GDM1 (cell line): Measurements from ENCODE around the gene CLASP1.
"Not testable (repeated sequence)": the region's sequence is repeated elsewhere in the genome, so short reads cannot be mapped to it uniquely, and the experiment has no call there.

Experiments
- DNase-seq: peaks from one replicate; lab custom pipeline; 2025; lab: John Stamatoyannopoulos, UW

The CLASP1 gene

DNA sequence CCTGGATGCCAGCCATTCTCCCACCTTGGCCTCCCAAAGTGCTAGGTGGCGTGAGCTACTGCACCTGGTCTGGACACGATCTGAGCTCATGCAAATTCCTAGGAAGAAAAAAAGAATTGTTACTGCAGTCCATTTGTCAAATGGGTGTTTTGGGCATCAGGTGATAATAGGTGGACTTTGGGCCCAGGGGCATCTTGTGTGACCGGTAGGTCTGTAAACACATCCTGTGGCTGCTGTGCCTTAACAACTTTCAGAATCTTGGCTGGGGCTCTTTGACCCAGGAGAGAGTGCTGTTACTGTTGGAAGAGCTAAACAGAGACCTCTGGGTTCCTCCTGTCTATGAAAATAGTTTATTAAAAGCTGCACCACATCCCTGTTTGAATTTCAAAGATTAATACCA is 329.3 kb downstream of the CLASP1 start:
- no peak for DNase-seq

DNA sequence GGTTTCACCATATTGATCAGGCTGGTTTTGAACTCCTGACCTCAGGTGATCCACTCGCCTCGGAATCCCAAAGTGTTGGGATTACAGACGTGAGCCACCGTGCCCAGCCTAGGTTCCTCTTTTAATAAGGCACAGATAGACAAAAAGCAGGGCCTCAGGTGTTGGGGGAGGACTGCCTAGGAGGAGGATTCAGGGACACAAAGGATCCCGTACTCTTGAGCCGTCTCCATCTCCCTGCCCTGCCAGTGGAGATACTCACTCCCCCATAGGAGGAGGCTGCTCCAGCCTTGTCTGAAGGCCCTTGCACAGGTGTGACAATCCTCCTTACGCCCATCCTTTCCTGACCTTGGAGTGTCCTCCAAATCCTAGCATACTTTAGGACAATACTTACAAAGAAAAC is 332.3 kb downstream of the CLASP1 start:
- DNase-seq = no peak

DNA sequence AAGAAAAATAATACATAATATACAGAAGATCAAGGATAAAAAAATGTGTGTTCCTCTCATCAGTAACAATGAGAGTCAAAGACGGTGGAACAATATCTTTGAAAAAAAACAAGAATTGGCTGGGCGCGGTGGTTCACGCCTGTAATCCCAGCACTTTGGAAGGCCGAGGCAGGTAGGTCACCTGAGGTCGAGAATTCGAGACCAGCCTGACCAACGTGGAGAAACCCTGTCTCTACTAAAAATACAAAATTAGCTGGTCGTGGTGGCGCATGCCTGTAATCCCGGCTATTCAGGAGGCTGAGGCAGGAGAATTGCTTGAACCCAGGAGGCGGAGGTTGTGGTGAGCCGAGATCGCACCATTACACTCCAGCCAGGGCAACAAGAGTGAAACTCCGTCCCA is 335.6 kb downstream of the CLASP1 start:
- DNase-seq = not testable (repeated sequence)

DNA sequence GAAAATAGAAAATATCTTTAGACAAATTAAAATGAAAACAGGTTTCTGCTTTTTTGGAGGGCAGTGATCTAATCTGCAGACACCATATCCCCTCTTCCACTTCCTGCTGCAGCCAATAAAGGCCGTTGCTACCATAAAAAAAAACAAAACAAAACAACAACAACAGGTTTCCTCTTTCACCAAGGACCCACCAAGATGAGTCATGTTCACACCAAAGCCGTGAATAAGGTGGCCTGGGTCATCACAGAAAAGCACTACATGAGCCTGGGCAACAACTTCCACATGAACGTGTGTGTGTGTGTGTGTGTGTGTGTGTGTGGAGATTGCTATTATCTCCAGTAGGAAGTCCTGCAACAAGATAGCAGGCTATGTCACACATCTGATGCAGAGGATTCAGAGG is 339.5 kb downstream of the CLASP1 start:
- peak; percentile 27 for DNase-seq

DNA sequence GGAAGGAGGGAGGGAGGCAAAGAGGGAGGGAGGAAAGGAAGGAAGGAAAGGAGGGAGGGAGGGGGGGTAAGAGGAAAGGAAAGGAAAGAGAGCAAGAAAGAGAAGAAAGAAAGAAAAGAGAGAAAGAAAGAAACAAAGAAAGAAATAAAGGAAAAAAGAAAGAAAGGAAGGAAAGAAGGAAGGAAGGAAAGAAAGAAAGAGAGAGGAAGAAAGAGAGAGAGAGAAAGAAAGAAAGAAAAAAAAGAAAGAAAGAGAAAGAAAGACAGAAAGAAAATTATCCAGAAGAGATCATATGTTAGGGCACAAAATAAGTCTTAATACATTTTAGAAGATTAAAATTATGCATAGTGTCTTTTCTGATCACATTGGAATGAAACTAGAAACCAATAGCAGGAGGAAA is 339.9 kb downstream of the CLASP1 start:
- no peak for DNase-seq

DNA sequence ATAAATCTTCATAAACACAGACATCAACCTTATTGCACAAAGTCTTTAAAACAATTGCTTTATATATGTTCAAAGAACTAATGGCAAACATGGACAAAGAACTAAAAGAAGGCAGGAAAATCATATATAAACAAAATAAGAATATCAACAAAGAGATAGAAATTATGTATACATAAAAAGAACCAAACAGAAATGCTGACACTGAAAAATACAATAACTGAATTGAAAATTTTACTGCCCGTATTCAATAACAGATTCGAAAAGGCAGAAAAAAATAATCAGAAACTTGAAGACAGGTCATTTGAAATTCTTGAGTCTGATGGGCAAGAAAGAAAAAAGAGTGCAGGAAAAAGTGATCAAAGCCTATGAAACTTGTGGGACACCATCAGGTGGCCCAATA is 342.2 kb downstream of the CLASP1 start:
- DNase-seq = no peak

DNA sequence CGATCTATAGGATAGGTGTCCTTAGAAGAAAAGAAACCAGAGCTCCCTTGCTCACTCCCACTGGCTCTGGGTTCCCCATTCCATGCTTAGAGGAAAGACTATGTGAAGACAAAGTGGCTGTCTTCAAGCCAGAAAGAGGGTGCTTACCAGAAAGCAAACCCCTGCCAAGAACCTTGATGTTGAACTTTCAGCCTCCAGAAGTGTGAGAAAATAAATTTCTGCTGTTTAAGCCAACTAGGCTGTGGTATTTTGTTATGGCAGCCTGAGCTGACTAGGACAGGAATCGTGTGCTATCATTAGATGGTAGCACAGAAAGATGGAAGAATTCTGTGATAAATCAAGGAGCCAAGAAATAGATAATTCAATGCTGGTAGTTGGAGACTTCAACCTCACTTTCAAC is 344.3 kb downstream of the CLASP1 start:
- DNase-seq = no peak

DNA sequence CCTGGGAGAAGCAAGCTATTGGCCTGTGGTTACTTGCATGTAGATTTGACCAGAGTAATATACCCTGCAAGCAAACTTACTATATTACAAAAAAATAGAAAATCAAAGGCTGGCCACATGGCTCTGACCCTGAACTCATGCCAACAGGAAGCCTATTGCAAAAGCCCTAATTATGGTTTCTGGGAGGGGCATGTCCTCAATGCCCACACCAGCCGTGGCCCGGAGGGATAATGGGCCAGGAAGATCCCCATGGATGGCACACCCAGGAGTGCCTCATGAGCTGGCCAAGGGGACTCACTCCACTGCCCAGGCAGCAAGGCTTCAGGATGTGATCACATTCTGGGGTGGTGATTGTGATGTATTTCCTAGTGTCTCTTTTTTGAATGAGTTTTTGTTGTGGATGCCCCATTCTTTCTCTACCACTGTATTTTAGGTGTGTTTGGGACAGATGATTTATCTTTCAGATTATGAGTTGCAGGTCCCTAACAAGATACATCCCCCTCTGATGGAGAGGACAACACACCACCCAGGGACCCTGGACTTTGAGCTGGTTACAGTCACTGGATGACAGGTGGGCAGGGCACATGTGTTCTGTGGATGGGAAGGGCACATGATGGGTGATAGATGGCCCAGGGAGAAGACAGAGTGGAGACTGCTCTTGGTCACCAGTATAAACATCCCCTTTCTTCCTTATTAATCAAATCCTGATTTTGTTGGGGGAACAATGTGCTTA is 345.6 kb downstream of the CLASP1 start:
- DNase-seq = no peak

DNA sequence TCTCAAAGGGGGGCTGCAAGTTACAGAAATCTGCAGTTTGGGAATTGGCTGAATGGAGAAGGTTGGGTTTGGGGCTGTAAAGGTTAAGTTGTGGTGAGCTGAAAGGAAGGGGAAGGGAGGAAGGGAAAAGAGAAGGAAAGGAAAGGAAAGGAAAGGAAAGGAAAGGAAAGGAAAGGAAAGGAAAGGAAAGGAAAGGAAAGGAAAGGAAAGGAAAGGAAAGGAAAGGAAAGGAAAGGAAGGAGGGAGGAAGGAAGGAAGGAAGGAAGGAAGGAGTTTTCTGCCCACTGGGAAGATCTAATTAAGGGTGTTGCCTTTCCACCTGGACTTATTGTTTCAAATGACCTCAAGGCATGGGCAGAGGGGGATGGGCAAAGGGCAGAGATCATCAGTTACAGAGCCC is 348.1 kb downstream of the CLASP1 start:
- DNase-seq = not testable (repeated sequence)

DNA sequence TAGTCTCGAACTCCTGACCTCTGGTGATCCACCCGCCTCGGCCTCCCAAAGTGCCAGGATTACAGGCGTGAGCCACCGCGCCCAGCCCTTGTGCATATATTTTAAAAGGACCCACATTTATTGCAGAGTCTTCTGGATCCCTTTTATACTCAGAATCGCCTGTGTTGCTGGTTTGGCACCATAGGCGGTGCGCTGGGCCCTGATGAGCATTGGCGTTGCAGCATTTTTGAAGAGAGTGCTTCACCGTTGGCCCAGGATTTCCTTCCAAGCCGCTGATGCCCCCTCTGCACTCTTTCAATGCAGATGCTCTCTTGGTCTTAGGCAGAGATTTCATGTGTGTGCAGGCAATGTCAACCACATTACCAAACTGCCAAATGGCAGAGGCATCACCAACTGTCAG is 350.8 kb downstream of the CLASP1 start:
- DNase-seq = no peak

DNA sequence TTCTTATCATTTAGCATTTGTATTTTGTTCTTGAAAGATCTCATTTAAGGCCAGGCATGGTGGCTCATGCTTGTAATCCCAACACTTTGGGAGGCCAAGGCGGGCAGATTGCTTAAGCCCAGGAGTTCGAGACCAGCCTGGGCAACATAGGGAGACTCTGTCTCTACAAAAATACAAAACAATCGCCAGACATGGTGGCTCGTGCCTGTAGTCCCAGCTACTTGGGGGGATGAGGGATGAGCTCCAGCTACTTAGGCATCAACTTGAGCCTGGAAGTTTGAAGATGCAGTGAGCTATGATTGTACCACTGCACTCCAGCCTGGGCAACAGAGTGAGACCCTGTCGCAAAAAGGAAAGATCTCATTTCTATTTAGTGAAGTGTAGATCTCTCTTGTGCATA is 351.4 kb downstream of the CLASP1 start:
- not testable (repeated sequence) for DNase-seq

DNA sequence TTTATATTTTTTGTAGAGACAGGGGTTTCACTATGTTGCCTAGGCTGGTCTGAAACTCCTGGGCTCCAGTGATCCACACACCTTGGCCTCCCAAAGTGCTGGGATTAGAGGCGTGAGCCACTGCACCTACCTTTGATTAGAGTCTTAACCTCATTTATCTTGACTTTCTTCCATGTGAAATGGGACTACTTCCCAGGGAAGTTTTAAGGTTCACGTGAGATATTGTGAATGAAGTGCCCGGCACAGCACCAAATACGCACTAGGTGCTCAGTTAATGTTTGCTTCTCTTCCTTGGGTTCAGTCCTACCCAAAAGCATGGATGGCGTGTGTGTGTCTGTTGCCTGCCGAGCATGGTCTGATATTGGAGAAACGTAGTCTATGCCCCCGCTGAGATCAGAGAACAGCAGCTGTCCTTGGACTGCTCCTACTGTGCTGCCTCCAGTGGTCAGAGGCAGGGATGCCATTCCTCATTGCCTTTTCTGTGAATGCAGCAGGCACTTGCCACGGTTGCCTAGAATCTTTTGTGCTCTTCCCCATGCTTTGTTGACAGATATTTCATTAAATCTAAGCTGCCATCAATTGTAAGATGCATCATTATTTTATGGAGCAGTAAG is 351.9 kb downstream of the CLASP1 start:
- DNase-seq = no peak

DNA sequence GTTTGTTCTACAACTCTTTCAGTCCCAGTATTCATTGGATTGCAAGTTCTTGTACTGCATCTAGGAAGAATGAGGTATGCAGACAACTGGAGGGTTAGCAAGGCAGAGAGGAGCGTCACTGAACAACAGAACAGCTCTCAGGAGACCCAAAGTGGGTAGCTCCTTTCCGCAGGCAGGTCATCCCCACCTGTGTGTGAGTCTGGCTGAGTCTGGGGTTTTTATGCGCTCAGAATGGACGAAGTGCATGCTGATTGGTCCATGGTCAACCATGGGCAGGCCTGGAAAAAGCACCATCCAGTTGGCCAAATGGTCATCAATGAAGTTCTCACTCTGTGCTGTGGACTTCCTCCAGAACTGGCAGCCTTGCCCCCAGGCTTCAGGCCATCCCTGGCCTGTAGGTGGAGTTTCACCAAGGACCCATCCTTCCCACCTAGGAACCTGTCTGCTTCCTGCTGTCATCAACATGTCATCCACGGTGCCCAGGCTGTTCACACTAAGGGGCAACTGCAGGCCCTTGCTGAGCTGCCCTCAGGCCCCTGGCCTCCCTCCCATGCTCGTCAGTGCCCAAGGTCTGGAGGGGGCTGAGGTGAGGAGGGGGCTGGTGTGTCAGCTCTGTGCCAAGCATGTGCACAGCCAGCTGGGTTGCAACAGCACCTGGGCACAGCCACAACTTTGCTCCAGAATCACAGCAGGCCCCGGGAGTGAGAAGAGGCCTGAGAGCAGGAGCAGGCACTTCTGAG is 353.2 kb downstream of the CLASP1 start:
- no peak for DNase-seq

DNA sequence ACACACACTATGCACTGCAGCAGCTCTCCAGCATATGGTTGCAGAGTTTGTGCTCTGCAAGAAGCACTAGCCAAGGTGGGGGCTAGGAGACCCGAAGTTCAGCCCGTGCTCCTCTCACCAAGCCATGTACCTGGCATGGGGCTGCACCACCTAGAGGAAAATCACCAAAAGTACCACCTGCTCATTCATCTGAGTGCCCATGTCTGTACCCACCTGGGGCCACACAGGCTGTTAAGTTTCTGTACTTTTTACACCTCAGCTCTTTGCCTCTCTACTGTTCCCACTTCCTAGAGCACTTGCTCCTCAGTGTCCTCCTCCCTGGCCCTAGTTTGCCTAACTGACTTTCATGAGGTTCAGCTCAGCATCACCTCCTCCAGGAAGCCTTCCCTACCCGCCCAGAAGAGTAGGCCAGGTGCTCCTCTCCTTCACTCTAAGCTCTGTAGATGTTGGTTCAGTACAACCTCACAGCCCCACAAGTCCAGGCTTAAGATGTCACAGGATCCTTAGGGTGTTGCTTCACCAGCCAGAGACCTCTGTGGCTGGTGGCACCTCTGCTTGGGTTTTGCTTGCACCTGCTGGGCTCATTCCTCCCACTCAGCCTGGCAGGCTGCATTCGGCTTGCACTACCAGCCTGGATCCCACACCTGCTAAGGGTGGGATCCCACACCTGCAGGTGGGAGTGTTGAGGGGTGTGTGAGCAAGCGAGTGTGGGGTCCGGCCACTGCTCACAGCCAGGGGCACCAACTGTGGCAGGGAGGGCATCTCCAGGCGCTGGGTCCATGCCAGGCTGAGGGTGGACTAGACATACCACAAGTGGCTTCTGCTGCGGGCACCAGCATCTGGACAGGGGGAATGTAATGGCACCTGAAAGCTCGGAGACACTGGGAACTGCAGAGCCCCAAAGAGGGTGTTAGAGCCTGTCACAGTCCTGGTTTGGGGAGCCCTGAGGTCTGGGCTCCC is 354.1 kb downstream of the CLASP1 start:
- DNase-seq = no peak

DNA sequence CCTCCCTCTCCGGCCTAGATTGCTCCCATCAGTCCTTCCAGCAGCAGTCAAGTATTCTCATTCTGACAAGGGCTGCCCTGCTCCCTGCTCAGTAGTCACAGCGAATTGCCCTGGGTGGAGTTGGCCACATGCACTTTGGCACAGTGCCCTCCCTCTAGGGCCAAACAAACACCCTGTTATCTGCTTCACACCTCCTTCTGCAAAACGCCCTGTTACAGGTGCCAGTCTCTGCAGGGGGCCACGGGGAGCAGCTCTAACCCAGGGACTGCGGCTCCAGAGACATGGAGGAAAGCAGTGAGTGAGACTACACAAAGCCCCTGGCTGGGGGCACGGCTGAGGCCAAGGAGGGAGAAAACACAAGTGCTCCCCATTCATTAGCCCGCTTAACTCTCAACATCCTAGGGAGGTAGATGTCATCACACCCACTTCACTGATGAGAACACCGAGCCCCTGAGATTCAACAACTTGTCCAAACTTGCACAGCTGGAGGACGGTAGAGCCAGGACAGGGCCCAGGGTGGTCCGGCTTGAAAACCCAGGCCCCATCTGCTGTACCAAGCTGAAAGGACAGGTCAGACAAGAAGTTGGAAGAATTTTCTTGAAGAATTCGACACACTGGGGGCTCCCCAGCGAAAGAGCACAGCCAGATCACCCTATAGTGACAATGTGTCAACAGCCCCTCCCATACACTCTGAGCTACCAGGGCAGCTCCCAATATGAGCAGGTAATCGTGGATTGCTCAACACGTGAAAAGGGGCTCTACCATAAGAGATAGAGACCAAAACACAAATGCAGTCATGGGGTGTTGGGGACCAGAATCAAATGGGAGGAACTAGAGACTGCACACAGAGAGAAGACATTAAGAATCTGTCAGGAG is 355.6 kb downstream of the CLASP1 start:
- no peak for DNase-seq

DNA sequence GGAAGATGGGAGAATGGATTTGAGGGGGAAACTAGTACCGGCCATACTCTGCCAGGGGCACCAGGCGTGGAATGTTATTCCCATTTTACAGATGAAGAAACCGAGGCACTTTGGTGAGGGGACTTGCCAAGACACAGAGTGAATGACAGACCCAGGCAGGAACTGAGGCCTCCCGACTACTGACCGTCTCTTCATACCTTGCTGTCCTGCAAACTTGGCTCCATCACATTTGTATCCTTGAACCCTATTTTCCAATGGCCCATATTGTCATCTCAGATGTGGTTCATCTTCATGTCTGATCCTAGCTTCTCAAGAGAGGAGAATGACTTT is 358.0 kb downstream of the CLASP1 start:
- DNase-seq = no peak

DNA sequence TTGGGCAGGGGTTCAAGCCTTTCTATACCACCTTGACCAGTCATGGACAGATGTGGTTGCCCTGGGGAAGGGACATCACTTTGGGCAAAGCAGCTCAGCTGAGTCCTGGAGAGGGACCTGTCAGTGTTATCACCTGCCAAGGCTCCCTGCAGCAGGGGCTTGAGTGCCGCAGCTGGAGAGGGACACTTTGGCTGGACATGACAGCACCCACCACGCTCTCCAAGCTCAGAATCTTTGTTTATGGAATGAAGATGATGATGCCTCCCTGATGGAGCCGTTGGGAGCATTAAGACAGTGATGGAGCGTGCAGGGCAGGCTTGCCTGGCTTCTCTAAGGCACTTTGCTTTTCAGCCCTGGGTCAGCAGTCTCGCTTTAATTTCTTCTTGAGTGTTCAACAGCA is 360.0 kb downstream of the CLASP1 start:
- DNase-seq = no peak

DNA sequence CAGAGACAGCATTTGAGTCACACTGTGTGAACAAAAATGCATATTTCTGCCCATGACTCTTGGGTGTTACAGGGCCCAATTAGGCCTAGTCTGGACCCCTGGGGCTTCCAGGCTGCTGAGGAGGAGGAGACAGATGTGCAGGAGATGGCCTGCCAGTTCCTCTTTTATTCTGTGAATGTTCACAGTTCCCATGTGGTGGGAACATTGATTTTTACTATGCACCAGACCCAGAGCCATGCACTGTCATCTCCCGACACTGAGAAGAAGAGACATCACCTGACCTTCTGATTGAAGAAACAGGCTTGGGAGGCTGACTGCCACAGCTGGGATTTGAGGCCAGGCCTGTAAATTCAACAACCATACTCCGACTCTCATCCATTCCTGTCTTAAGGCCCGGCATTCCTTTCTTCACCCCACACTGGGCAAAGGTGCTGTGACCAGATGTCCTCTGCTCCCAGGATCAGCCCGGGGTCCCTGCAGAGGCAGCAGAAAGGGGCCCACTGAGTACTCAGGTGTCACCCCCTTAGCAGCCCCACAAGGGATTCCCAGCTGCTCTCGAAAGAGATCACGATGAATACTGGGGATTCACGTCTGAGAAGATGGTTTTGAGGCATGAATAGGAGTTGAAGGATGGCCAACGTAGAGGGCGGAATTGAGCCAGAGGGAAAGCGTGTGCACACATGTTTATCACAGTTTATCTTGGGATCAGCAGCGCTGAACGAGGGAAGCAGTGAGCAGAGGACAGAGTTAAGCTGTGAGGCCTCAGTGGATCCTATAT is 360.6 kb downstream of the CLASP1 start:
- DNase-seq = peak; percentile 19

DNA sequence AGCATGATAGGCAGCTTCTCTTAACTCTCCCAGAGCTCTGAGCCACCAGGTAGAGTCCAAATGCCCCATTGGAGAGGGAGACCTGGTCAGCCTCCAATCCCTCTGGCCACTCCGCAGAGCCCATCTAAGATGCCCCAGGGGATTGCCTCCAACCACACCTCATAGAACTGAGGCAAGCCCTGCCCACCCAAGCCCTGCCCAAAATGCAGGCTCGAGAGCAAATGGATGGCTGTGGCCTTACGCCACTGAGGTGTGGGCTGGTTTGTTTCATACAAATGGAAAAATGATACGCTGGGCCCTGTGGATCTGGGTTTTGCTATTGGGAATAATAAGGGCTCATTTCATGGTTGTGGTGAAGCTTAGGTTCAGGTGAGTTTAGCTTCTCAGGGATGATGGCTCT is 361.3 kb downstream of the CLASP1 start:
- no peak for DNase-seq
